HEK293 (cell line): ENCODE results near the gene EBF3.

Experiments
- CTCF ChIA-PET: fragments of 350-600 bp; formaldehyde crosslinking; extraction: SDS; loops from one replicate; lab custom pipeline; 2021; ENCODE audit warnings: antibody characterized with exemption; lab: Yijun Ruan, JAX
- POLR2A ChIA-PET: fragments of 300-600 bp; formaldehyde crosslinking; extraction: SDS; loops from one replicate; lab custom pipeline; 2020; ENCODE audit warnings: antibody characterized with exemption, inconsistent platforms; lab: Yijun Ruan, JAX
- H3K27ac ChIP-seq: fragments of 200-500 bp; sonication (Bioruptor generic); 2 replicates; pipeline ENCODE4 v1.5.1; 2014; ENCODE audit warnings: low read depth, low read length, control low read depth, inconsistent platforms; ENCODE audit errors: extremely low read depth
- H3K36me3 ChIP-seq, 2 experiments: fragments of 200-500 bp in 1 of 2; sonication (Bioruptor generic) in 1 of 2; 1 replicate in 1 of 2; 2 replicates in 1 of 2; pipeline ENCODE4 v1.5.1; 2014 to 2017; ENCODE audit warnings: inconsistent platforms in 2 of 2, low read length in 2 of 2; ENCODE audit not compliant: control insufficient read depth in 2 of 2, insufficient read depth in 1 of 2
- H3K4me1 ChIP-seq: fragments of 200-500 bp; sonication (Bioruptor generic); 2 replicates; pipeline ENCODE4 v1.5.1; 2014; ENCODE audit warnings: mild to moderate bottlenecking, low read length, inconsistent platforms; ENCODE audit not compliant: control insufficient read depth, insufficient read depth
- H3K4me3 ChIP-seq: 2 replicates; pipeline ENCODE4 v1.5.1; 2011; ENCODE audit warnings: low read depth, mild to moderate bottlenecking, control low read depth, low read length, moderate library complexity
- H3K9me3 ChIP-seq: fragments of 200-500 bp; sonication (Bioruptor generic); 2 replicates; pipeline ENCODE4 v1.5.1; 2014; ENCODE audit warnings: low read depth, low read length, inconsistent platforms; ENCODE audit not compliant: control insufficient read depth, insufficient read depth
- EGR2 ChIP-seq: fragments of 450-650 bp; formaldehyde crosslinking; IDR thresholded peaks from 2 replicates; pipeline ENCODE4 v1.5.1; 2016; ENCODE audit warnings: low read depth, missing biosample characterization, missing genetic modification characterization
- GLIS2 ChIP-seq: fragments of 450-650 bp; formaldehyde crosslinking; IDR thresholded peaks from 2 replicates; pipeline ENCODE4 v1.5.1; 2016; ENCODE audit warnings: missing biosample characterization, missing genetic modification characterization
- KLF1 ChIP-seq: fragments of 450-650 bp; formaldehyde crosslinking; IDR thresholded peaks from 2 replicates; pipeline ENCODE4 v1.5.1; 2016; ENCODE audit warnings: missing biosample characterization, missing genetic modification characterization
- REPIN1 ChIP-seq: fragments of 450-650 bp; formaldehyde crosslinking; IDR thresholded peaks from 2 replicates; pipeline ENCODE4 v1.5.1; 2017; ENCODE audit warnings: missing biosample characterization, missing genetic modification characterization, low read depth
- ZIC2 ChIP-seq: fragments of 450-650 bp; formaldehyde crosslinking; IDR thresholded peaks from 2 replicates; pipeline ENCODE4 v1.5.1; 2016; ENCODE audit warnings: missing biosample characterization, missing genetic modification characterization
- ZNF138 ChIP-seq: fragments of 450-650 bp; formaldehyde crosslinking; IDR thresholded peaks from 2 replicates; pipeline ENCODE4 v1.5.1; 2016; ENCODE audit warnings: missing biosample characterization, missing genetic modification characterization, borderline replicate concordance
- ZNF394 ChIP-seq: fragments of 450-650 bp; formaldehyde crosslinking; IDR thresholded peaks from 2 replicates; pipeline ENCODE4 v1.5.1; 2016; ENCODE audit warnings: missing biosample characterization, missing genetic modification characterization, mild to moderate bottlenecking, moderate library complexity, borderline replicate concordance
- ZNF530 ChIP-seq: fragments of 450-650 bp; formaldehyde crosslinking; IDR thresholded peaks from 2 replicates; pipeline ENCODE4 v1.5.1; 2016; ENCODE audit warnings: low read depth, missing biosample characterization, missing genetic modification characterization
- ZNF544 ChIP-seq: fragments of 450-650 bp; formaldehyde crosslinking; IDR thresholded peaks from 2 replicates; pipeline ENCODE4 v1.5.0; 2017; ENCODE audit warnings: missing biosample characterization, missing genetic modification characterization
- ZNF561 ChIP-seq: fragments of 450-650 bp; IDR thresholded peaks from 2 replicates; pipeline ENCODE4 v1.5.1; 2018; ENCODE audit warnings: missing biosample characterization, missing genetic modification characterization, borderline replicate concordance
- ZNF600 ChIP-seq: fragments of 450-650 bp; formaldehyde crosslinking; IDR thresholded peaks from 2 replicates; pipeline ENCODE4 v1.5.1; 2016; ENCODE audit warnings: missing biosample characterization, missing genetic modification characterization
- ZNF645 ChIP-seq: fragments of 450-650 bp; formaldehyde crosslinking; IDR thresholded peaks from 2 replicates; pipeline ENCODE4; 2016; ENCODE audit warnings: missing biosample characterization, missing genetic modification characterization
- ZNF660 ChIP-seq: fragments of 450-650 bp; IDR thresholded peaks from 2 replicates; pipeline ENCODE4 v1.5.1; 2018; ENCODE audit warnings: missing biosample characterization, mild to moderate bottlenecking, missing genetic modification characterization
- ZSCAN30 ChIP-seq: fragments of 450-650 bp; IDR thresholded peaks from 2 replicates; pipeline ENCODE4 v1.5.1; 2018; ENCODE audit warnings: missing biosample characterization, mild to moderate bottlenecking, missing genetic modification characterization, moderate library complexity

The EBF3 gene

DNA sequence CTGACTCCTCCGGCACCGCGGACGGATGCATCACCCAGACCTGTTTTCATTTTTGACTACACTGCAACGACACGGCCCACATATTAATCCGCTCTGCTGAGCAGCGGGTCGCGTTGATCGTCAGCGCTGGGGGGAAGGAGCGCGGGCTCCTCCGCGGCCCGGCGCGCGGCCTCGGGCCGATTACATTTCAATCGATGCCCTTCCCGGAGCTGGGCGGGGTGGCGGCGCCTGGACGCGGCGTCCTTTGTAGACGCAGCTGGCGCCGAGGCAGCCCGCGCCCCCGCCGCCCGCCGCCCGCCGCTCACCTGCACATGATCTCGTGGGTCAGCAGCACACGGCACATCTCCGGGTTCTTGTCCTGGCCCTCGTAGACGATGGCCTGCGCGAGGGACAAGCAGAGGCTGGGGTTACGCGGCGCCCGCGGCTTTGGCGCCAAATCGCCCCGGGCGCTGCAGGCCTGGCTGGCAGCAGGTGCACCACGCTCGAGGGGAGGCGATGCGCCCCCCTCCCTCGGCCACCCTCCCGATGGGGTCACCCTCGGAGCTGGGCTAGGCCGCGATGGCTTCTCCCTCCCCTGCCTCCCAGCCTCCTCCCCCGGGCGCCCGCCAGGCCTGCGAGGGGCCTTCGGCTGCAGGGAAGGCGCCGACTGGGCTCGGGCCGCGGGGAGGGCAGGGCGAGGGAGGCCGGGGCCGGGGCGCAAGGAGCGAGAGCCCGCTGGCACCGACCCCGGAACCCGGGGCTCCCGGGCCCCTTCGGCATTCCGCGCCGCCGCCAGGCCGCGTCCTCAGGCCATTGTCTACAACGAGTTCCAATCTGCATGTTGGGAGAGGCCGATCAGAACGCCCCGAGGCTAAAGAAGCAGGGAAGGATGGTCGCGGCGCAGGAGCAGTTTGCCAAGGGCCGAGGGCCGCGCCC, 5.2 kb downstream of the EBF3 start (continued):
- TF ChIP-seq ZNF138 (tag by site-specific recombination) (no peak), ZNF660 (tag by site-specific recombination) (no peak), ZNF530 (no peak), ZSCAN30 (tag by site-specific recombination) (no peak)

- no peak overlapping the region for H3K27ac ChIP-seq
- CTCF ChIA-PET, result no interaction called here
- POLR2A ChIA-PET, result no interaction called here
- peaks cover 9% of the 10 kb centered on the region for H3K4me1 ChIP-seq
- peaks cover 0 to 35% of the 10 kb centered on the region in 2 experiments; a peak in 1 of 3 replicates for H3K36me3 ChIP-seq
- TF ChIP-seq REPIN1 (tag by site-specific recombination) (no peak), EGR2 (tag by site-specific recombination) (no peak), ZNF561 (no peak)
- TF ChIP-seq, all 188 proteins: peak for 0
- H3K9me3 ChIP-seq, result no peaks in the 10 kb centered on the region
- no peak overlapping the region for H3K4me3 ChIP-seq
These were observed 5.9 kb downstream of the EBF3 start for GRCh38 chr10:129958148-129958628.

- peaks cover 0 to 35% of the 10 kb centered on the region in 2 experiments; a peak in 1 of 3 replicates for H3K36me3 ChIP-seq
- H3K4me1 ChIP-seq, result peaks cover 12% of the 10 kb centered on the region
- no peaks in the 10 kb centered on the region for H3K9me3 ChIP-seq
- no peak overlapping the region for H3K27ac ChIP-seq
- ChIA-PET CTCF (no interaction called here), POLR2A (no interaction called here)
- no peak overlapping the region for H3K4me3 ChIP-seq
- TF ChIP-seq ZNF394 (no peak), ZIC2 (tag by site-specific recombination) (peak; percentile 38; the same call in 1 of the 2 replicates), ZNF544 (tag by site-specific recombination) (no peak), ZNF645 (tag by site-specific recombination) (no peak), GLIS2 (tag by site-specific recombination) (no peak)
These were observed 7.0 kb downstream of the EBF3 start for GRCh38 chr10:129956876-129957673.

GRCh38 chr10:129956286-129956670, 7.8 kb downstream of the EBF3 start:
- Histone ChIP-seq H3K9me3 (no peaks in the 10 kb centered on the region), H3K4me1 (peaks cover 9% of the 10 kb centered on the region), H3K27ac (no peak overlapping the region), H3K4me3 (no peak overlapping the region), H3K36me3 (peaks cover 0 to 35% of the 10 kb centered on the region in 2 experiments; a peak in 1 of 3 replicates)
- POLR2A ChIA-PET, result no interaction called here
- no peak for TF ChIP-seq KLF1 (tag by site-specific recombination)
- TF ChIP-seq ZNF600 (tag by site-specific recombination), result no peak
- CTCF ChIA-PET, result no interaction called here
